ENCODE results near the gene KIAA1755.

DNA sequence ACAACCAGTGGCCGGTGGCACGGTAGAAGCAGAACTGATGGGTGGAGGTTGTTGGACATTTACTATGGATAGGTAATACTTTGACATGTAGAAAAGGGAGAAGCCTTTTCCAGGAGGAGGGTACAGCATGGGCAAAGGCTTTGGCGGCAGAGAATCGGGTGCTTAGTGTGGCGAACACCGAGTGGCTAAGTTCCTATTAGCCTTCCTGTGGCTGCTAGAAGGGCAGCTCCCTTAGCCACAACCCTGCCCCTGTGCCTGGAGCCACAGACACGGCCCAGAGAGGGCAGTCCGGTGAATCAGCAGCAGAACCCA lies 57.6 kb downstream of the KIAA1755 start:
- TF ChIP-seq, protein P1, sequence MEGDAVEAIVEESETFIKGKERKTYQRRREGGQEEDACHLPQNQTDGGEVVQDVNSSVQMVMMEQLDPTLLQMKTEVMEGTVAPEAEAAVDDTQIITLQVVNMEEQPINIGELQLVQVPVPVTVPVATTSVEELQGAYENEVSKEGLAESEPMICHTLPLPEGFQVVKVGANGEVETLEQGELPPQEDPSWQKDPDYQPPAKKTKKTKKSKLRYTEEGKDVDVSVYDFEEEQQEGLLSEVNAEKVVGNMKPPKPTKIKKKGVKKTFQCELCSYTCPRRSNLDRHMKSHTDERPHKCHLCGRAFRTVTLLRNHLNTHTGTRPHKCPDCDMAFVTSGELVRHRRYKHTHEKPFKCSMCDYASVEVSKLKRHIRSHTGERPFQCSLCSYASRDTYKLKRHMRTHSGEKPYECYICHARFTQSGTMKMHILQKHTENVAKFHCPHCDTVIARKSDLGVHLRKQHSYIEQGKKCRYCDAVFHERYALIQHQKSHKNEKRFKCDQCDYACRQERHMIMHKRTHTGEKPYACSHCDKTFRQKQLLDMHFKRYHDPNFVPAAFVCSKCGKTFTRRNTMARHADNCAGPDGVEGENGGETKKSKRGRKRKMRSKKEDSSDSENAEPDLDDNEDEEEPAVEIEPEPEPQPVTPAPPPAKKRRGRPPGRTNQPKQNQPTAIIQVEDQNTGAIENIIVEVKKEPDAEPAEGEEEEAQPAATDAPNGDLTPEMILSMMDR (IDR thresholded peaks at IDR 0.05): no peak
- TF ChIP-seq POLR2A (IDR thresholded peaks at IDR 0.05): no peak
